Ishikawa (cell line): ENCODE results near the gene GDF10.

Experiments used
- CEBPB ChIP-seq: IDR thresholded peaks from 2 replicates; pipeline ENCODE4 v1.6.1; 2012
- CREB1 ChIP-seq: IDR thresholded peaks from 2 replicates; pipeline ENCODE4 v1.6.1; 2012; ENCODE audit warnings: low read depth
- EGR1 ChIP-seq: IDR thresholded peaks from 2 replicates; pipeline ENCODE4 v1.6.1; 2012
- EP300 ChIP-seq: IDR thresholded peaks from 2 replicates; pipeline ENCODE4 v1.6.1; 2012; ENCODE audit warnings: borderline replicate concordance
- FOXM1 ChIP-seq: IDR thresholded peaks from 2 replicates; pipeline ENCODE4 v1.6.1; 2012; ENCODE audit warnings: low read depth, borderline replicate concordance
- MAX ChIP-seq: IDR thresholded peaks from 2 replicates; pipeline ENCODE4 v1.6.1; 2012
- NFIC ChIP-seq: IDR thresholded peaks from 2 replicates; pipeline ENCODE4 v1.6.1; 2012
- RAD21 ChIP-seq: IDR thresholded peaks from 2 replicates; pipeline ENCODE4 v1.6.1; 2012; ENCODE audit warnings: low read depth
- REST ChIP-seq: IDR thresholded peaks from 2 replicates; pipeline ENCODE4 v1.6.1; 2012; ENCODE audit warnings: low read depth, mild to moderate bottlenecking
- TAF1 ChIP-seq: IDR thresholded peaks from 2 replicates; pipeline ENCODE4 v1.6.1; 2012; ENCODE audit warnings: low read depth, mild to moderate bottlenecking
- TCF12 ChIP-seq: IDR thresholded peaks from 2 replicates; pipeline ENCODE4 v1.6.1; 2012; ENCODE audit warnings: low read depth
- TEAD4 ChIP-seq: IDR thresholded peaks from 2 replicates; pipeline ENCODE4 v1.6.1; 2012
- USF1 ChIP-seq: IDR thresholded peaks from 2 replicates; pipeline ENCODE4 v1.6.1; 2012
- YY1 ChIP-seq: IDR thresholded peaks from 2 replicates; pipeline ENCODE4 v1.6.1; 2012; ENCODE audit warnings: low read depth
- ZBTB7A ChIP-seq: IDR thresholded peaks from 2 replicates; pipeline ENCODE4 v1.6.1; 2012; ENCODE audit warnings: low read depth

GDF10 gene

GRCh38 chr10:47306387-47307210 lies 6.6 kb downstream of the GDF10 start:
- no peak for TF ChIP-seq ZBTB7A
- TF ChIP-seq FOXM1 = no peak
- no peak for TF ChIP-seq NFIC
- no peak for TF ChIP-seq MAX
- TF ChIP-seq EP300 = no peak
- no peak for TF ChIP-seq CEBPB
- TF ChIP-seq YY1 = no peak
- TF ChIP-seq CREB1 = no peak
- TF ChIP-seq REST = no peak
- TF ChIP-seq USF1 = no peak
- TF ChIP-seq RAD21 = no peak
- TF ChIP-seq TAF1 = no peak
- TF ChIP-seq TEAD4 = no peak
- TF ChIP-seq TCF12 = no peak
- TF ChIP-seq EGR1 = no peak

- TF ChIP-seq TAF1 = no peak
- no peak for TF ChIP-seq EGR1
- no peak for TF ChIP-seq FOXM1
- no peak for TF ChIP-seq MAX
- TF ChIP-seq EP300 = no peak
- TF ChIP-seq ZBTB7A = no peak
- no peak for TF ChIP-seq USF1
- TF ChIP-seq CREB1 = no peak
- TF ChIP-seq RAD21 = no peak
Observed at GRCh38 chr10:47307381-47307780, 7.4 kb downstream of the GDF10 start.

- TF ChIP-seq TEAD4 (no peak), MAX (no peak), FOXM1 (no peak), CREB1 (no peak), CEBPB (no peak), EP300 (no peak), TAF1 (no peak), REST (no peak)
Observed at GRCh38 chr10:47308775-47309174, 8.8 kb downstream of the GDF10 start.

GRCh38 chr10:47309408-47310089 lies 9.6 kb downstream of the GDF10 start:
- peak; percentile 70 for TF ChIP-seq RAD21
- TF ChIP-seq CREB1 = no peak

GRCh38 chr10:47310090-47310505 lies 10.1 kb downstream of the GDF10 start:
- no peak for TF ChIP-seq NFIC
- no peak for TF ChIP-seq EGR1
- no peak for TF ChIP-seq REST
- no peak for TF ChIP-seq MAX
- no peak for TF ChIP-seq EP300
- TF ChIP-seq CREB1 = no peak
- TF ChIP-seq YY1 = no peak
- TF ChIP-seq USF1 = no peak
- TF ChIP-seq FOXM1 = no peak
- no peak for TF ChIP-seq CEBPB
- no peak for TF ChIP-seq TEAD4
- no peak for TF ChIP-seq RAD21
- TF ChIP-seq TAF1 = no peak
- TF ChIP-seq ZBTB7A = no peak
- no peak for TF ChIP-seq TCF12
